NCI-H345 treated with DMSO at 0.1 percent for 48 hours (cell line): ENCODE measurements around the gene HLA-C.
"Not testable (repeated sequence)": the region's sequence is repeated elsewhere in the genome, so short reads cannot be mapped to it uniquely, and the experiment has no call there.

Experiments
- DNase-seq: peaks from one replicate; lab custom pipeline; 2025; ENCODE audit not compliant: unreplicated experiment; lab: John Stamatoyannopoulos, UW

The HLA-C gene

DNA sequence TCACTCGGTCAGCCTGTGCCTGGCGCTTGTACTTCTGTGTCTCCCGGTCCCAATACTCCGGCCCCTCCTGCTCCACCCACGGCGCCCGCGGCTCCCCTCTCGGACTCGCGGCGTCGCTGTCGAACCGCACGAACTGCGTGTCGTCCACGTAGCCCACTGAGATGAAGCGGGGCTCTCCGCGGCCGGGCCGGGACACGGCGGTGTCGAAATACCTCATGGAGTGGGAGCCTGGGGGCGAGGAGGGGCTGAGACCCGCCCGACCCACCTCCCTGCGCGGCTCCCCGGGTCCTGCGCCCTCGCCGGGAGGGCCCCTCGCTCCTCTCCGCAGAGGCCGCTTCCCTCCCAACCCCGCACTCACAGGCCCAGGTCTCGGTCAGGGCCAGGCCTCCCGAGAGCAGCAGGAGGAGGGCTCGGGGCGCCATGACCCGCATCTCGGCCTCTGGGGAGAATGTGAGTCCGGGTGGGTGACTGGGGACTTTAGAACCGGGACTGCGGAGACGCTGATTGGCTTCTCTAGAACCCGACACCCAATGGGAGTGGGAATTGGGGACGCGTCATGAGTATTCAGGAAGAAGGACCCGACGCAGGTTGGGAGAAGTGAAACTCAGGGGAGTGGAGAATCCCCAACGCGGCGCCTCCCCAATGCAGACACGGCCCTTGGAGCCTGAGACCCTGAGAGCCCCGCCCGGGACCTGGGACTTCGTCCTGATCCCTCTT, at the start of gene HLA-C:
Gene HLA-C (minus strand): TSS at position 452 of the 717 bp plus-strand sequence. CDS start 21 bp downstream, at position 431.
- peak; percentile 32 for DNase-seq

DNA sequence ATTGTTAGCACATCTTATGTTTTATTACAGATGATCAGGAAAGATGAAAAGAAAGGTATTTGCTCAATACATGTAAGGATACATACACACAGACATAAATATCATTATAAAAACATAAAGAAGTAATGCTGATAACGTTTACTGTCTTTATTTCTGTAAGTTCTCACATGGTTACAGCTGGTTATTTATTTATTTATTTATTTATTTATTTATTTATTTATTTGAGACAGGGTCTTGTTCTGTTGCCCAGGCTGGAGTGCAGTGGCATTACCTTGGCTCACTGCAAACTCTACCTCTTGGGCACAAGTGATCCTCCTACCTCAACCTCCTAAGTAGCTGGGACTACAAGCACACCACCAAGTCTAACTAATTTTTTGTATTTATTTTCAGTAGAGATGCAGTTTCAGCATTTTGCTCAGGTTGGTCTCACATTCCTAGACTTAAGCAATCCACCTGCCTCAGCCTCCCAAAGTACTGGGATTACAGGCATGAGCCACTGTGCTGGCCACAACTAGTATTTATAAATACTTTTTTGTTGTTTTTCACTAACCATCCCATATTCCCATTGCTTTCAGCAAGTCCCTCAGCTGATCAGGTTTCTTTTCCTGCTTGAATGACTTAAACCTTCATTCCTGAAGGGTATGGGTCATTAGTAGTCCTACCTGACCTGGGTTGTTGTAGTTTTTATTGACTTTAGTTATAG, 49.3 kb upstream of the HLA-C start:
- no peak for DNase-seq

DNA sequence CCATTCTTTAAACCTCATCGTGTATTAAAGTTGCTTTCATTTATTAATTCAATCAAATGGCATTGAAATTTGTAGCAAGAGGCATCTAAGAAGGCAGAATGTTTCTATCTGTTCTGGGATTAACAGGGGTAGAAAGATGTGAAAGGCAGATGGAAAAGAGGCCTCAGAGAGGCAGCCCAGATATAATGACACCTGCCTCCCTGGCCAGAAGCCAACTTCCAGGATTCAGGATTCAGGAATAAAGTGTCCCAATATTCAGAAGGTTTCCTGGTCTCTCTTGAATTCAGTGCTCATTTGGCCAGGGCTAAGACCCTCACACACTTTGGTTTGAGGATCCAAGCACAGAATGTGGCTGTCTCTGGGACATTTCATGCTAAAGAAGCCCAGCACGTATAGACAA, 45.1 kb upstream of the HLA-C start:
- DNase-seq: no peak

DNA sequence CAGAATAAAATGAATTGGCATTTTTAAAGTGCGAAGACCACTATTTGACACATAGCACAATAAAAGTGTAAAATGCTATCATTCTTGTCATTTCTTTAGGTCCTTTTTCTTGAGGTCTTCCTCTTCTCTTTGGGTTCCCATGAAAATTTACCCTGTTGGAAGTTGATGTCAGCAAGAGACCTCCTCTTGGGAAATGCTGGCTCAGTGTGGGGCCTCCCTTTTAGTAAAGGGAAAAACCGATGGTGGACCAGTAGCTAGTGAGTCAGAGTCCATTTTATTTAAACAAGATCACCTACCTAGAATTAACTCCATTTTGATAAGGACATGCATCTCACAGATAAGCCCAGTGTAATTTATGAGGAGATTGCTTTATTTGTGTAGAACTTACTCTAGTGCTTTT, 37.7 kb upstream of the HLA-C start:
- no peak for DNase-seq

DNA sequence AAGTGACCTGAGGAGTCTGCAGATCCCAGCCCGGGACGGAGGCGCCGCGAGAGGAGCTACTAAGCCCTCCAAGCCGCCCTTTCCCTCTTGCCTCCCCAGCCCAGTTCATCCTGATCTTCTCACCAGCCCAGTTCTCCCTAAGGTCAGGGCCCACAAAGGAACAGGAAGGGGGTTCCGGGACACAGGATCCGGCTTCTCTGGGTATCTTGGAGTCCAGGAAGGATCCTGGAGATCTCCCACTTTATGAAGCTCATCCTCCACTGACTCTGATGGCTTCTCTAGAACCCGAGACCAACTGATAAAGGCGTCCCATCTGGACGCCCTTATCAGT, 36.9 kb upstream of the HLA-C start:
- no peak for DNase-seq

DNA sequence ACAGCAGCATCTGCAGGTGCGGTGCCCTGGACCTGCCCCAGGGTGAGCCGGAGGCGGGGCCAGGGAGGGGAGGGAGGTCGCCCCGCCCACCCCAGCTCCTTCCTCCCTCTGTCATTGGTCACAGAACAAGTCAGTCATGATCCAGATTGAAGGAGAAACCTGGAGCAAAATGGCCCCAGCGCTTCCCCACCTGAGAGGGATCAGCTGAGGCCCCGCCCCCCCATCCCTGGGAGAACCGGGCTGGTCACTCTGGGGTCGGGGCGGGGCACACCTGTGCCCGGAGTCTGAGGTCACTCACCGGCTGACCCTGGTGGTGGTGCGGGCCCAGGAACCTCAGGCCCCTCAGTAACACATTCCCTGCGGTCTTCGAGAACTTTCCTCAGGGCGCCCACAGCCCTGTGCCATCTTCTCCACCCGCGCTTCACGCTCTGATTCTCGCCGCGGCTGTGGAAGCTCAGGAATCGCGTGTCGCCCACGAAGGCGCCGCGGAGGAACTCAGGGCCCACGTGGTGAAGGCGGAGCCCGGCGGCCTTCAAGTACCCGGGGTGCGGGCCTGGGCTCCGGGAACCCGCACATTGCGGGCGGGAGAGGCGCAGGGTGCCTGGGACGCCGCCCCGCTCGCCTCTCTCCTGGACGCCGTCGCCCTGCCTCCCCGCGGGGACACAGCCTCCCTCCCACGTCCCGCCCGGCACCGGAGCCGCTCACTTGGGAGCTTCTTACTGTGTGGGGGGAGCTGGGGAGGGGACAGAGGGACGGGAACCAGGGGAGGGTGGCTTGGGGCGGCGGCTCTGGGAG, 36.4 kb upstream of the HLA-C start:
- no peak for DNase-seq

DNA sequence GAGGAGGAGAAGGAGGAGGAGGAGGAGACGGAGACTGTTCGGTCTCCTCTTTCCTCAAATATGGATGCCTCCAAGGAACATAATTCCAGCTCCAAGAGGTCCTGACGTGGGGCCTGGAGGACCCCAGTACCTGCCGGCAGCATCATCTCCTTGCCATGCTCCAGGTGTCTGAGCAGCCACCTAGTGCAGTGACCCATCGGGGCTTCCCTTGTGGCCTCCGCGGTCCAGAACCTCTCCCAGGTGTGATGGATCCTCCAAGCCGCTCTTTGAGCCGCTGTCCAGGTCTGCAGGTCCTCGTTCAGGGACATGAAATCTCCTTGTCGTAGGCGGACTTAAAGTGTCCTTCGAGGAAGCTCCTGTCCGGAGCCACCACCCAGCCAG, 35.8 kb upstream of the HLA-C start:
- no peak for DNase-seq

DNA sequence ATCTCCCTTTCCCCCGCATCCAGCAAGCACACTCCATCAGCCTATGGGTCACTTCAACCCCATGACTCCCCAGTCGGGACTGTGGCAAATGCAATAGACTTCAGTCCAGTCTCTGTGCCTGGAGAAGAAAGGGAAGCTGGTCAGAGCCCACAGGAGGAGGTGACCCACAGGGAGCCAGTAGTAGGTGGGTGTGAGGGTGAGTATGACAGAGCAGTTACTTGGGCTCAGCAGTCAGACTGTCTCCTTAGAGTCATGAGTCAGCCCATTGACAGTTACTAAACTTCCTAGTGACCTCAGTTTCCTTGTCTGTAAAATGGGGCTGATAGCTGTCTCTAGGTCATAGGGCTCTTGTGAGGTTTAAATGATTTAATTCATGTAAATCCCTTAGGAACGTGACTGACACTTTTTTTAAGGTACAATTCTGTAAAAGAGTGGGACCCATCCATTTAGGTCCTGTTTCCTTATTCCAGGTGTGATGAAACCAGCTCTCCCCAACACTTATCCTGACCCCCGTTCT, 33.9 kb upstream of the HLA-C start:
- no peak for DNase-seq

DNA sequence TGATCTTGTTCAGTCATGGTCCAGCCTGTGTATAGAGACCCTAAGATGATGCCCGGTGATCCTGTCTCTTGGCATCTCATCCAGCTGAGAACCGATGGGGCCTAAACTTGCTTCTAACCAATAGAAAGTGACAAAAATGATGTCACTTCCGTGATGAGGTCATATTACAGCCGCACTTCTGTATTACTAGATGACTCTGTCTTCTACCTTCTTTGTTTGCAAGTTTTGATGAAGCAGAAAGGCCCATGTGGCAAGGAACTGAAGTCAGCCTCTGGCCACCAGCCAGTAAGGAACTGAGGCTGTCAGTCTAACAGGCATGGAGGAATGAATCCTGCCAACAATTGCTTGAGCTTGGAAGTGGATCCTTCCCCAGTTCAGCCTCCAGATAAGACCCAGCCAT, 32.8 kb upstream of the HLA-C start:
- no peak for DNase-seq

DNA sequence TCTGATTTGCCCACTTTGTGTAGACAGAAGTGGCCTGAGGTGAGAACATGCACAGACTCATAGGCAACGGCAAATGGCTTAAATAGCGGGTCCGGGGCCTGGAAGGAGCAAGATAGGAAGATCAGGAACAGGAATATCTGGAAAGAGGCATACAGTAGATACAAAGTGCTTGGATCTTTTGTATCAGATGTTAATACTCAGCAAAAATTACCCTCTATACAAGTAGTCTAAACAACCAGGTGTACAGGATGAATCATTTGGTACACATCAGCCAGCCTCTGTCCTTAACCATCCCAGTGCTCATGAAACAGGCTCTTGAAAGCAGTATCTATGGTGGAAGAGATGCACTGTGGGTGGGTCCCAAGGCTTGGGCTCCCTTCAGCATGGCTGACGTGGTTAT, 28.9 kb upstream of the HLA-C start:
- no peak for DNase-seq

DNA sequence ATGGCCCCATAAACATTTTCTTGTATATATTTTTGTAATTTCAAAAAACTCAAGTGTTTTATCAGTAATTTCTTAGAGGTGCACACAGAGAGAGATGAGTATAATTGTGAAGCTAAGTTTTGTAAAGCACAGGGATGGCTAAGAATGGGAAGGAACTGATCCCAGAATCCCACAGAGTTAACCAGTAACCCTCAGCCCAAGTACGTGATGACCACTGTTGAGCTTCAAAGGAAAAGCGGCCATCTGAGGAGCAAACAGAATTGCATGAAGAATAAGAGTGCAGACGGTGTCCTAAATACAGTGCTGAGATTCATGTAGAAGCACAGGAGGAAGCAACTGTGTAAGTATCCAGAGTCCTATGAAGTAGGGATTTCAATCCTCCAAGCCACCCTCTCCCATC, 28.1 kb upstream of the HLA-C start:
- DNase-seq: no peak

DNA sequence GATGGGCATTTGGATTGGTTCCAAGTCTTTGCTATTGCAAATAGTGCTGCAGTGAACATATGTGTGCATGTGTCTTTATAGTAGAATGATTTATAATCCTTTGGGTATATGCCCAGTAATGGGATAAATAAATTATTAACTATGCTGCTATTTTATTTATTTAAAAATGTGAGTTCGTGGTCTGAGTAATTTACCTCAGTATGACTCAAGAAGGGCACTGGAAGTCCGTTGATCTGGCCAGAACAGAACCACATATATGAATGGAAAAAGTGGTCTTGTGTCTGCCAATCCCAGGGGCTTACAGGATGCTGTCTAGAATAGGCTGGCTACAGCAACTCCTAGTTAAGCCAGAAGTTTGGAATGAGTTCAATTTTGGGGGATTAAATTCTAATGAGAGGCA, 27.6 kb upstream of the HLA-C start:
- DNase-seq: no peak

DNA sequence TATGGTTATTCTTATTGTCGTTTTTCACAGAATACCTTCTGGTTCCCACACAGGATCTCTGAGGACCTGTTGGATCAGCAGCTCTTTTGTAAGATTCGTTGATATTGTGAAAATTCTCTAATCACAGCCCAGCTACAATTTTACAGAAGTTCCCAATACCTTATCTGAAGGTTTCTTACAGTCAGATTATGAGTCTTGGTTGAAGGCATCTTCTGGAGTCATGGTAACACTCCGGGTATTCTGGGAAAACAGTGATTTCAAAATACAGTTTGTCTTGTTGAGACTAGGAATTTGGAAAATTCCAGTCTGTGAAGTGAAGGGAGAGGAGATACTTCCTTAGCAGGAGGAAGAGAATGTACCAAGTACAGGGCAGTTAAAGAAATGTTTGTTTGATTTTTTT, 22.2 kb upstream of the HLA-C start:
- DNase-seq: no peak

DNA sequence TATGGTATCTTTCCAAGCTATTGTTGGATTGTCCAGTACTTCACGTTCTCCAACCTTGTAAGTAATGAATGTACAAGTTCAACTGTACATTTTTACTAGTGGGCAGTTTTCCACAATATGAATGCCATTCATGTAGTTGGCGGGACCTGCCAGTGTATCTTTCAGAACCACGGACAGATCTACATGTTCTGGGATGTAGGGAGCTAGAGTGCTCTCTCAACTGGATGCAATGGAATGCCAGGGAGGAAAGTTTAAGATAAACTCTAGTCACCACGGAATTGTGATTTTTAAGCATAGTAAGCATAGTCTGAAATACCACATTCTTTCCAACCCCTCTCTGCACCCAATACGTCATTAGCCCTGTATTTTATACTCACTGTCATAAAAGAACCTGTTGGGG, 21.5 kb upstream of the HLA-C start:
- no peak for DNase-seq

DNA sequence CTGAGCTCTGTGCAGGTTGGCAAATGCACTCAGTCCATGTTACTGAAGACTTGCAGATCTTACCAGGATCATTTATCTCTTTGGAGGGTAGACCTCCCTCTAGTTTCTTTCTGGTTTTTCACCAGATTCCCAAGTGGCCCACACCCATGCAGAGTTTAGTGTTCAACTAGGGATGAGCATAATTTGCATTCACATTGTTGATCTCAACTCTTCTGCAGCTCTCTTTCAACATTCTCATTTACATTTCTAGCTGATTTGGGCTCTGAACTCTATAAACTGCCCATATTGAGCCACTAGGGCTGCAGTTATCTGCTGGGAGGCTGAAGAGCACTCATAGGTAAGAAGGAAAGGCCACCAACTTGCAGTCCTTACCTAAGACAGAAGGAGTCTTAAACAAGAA, 17.9 kb upstream of the HLA-C start:
- no peak for DNase-seq

DNA sequence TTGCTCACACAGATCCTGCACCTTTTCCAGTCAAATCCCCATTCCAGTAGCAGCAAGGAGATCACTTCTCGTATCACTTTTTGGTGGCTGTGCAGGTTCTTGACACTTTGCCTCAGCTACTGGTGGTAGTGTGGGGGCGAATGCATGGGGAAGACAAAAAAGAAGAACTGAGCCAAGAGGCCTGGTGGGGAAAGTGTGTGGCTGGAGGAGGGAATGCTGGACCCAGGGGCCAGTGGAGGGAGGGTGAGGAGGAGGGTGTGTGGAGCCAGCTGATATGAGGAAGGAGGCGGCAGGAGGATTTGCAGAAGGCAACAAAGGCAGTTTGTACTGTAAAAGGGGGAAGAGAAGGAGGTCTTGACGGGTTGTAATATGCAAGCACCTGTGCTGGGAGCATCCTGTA, 15.7 kb upstream of the HLA-C start:
- no peak for DNase-seq

DNA sequence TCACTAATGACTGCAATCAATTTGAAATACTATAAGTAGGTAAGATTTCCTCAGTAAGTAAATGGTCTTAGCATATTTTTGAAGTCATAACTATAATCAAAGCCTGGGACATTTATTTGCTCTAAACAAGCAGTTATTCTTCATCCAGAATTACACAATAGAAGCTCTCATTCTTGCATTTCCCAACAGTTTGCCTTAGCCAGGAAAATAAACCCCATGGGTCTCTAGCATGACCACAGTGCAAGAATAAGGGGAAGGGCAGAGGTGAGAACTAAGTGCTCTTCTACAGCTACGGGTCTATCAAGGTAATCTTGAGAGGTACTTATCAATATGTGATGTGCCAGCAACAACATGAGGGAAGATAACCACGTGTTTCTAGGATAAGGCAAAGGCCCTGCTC, 14.1 kb upstream of the HLA-C start:
- no peak for DNase-seq

DNA sequence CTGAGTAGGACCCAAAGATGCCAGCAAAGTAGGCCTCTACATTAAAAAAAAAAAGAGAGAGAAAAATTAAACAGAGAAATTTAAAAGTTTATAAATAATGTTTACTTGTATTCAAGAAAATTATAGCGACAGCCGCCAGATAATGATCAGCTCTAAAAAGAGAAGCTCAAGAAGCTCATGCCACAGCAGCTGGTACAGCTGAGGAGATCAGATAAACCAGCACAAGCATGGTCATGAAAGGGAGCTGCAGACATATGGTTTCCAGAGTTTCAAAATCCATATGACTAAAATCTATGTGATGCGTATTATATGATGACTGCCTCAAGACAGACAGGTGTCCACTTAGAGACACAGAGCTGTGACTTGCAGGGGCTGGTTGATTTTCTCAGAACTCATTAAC, 13.6 kb upstream of the HLA-C start:
- no peak for DNase-seq

DNA sequence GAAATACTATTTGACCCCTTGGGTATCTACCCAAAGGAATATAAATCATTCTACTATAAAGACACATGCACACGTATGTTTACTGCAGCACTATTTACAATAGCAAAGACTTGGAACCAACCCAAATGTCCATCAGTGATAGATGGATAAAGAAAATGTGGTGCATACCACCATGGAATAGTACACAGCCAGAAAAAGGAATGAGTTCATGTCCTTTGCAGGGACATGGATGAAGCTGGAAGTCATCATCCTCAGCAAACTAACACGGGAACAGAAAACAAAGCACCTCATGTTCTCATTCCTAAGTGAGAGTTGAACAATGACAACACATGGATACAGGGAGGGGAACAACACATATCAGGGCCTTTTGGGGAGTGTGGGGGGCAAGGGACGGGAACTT, 7.8 kb upstream of the HLA-C start:
- DNase-seq: not testable (repeated sequence)

DNA sequence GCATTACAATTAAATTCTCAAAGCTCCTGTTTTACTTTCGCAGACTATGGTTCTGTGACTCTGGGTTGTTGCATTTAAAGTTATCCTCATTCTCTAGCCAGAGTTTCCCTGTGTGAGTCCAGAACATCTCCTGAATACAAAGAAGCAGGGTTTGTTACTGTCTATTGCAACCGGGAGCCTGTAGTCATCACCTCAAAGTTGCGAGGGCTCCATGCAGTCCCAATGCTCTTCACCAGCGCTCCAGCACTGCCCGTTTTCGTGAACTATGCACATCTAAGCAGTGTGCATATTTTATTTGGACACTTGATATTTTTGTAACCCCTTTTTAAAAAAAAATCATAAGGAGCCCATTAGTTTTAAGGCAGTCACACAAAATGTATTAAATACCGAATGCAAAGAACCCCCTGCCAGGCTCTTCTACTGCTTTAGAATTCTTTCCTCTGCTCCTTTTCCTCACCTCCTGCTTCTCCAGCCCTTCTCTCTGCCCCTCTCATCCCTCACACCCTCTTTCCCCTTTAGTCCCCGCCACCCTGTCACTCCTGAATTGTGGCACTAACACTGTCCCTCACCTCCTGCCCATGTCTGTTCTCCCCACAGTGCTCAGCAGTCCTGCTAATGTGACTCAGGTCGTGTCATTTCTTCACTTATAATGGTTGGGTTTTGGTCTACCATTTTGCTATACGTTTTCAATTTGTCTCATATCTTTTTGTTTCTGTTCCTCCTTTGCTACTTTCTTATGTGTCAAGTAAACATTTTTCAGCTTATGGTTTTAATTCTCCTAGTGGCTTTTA, 1.1 kb upstream of the HLA-C start:
- no peak for DNase-seq

DNA sequence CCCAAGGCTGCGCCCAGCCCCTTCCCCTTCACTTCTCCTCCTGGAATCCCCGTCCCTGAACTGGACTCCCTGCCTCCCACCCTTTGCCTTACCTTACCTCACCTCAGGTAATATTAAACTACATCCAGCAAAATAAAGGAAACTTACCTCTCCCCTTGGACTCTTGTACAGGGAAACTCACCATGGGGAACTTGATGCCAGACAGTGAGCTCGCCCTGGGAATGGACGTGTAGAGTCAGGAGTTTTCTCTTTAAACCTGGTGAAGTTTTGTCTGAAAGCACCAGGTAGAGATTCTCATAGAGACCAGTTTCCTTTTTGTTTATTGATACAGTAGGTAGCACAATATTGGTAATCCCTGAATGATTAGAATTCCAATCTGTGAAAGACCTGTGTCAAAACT, 544 bp upstream of the HLA-C start:
- DNase-seq: peak; percentile 2
